GM12878 (cell line): ENCODE measurements around the gene NET1. TPM values are rescaled to one million over a fixed set of nuclear protein-coding genes. Genes with fewer than 3 reads are reported as not detected.

Source experiments
- ATAC-seq: fragments of 200-7000 bp; cut with Tn5 transposase; 3 replicates; pipeline ENCODE4 v1.9.1; 2020; ENCODE audit warnings: mild to moderate bottlenecking, moderate library complexity
- BruUV-seq: library from RNA; stranded (reverse); fragments of 400-500 nt; replicated peaks from 2 replicates; lab custom pipeline; 2021; lab: Mats Ljungman, UMichigan
- CTCF ChIA-PET: fragments of 300-600 bp; sonication (Branson Sonifier 250); formaldehyde crosslinking; extraction: SDS; loops from one replicate; lab custom pipeline; 2021; ENCODE audit warnings: inconsistent platforms; lab: Yijun Ruan, JAX
- POLR2A ChIA-PET: fragments of 350-600 bp; formaldehyde crosslinking; extraction: SDS; loops from one replicate; lab custom pipeline; 2021; ENCODE audit warnings: inconsistent platforms; lab: Charles Lee
- RAD21 ChIA-PET: fragments of 300-600 bp; sonication (Branson Sonifier 250); formaldehyde crosslinking; loops from one replicate; lab custom pipeline; 2023; ENCODE audit warnings: antibody characterized with exemption; ENCODE audit not compliant: unreplicated experiment; lab: Charles Lee
- SMC1A ChIA-PET: fragments of 300-600 bp; sonication (Branson Sonifier 250); formaldehyde crosslinking; loops from one replicate; lab custom pipeline; 2023; ENCODE audit not compliant: unreplicated experiment, uncharacterized antibody; lab: Charles Lee
- DNase-seq: peaks from one replicate; pipeline ENCODE4 v3.0.0-alpha.2; 2011; ENCODE audit warnings: low read depth, low spot score
- FAIRE-seq: peaks from 3 replicates; lab custom pipeline; 2011; peaks lifted over from hg19 to GRCh38; lab: Jason Lieb, UNC
- H2AFZ ChIP-seq: 2 replicates; pipeline ENCODE4 v1.6.0; 2011; ENCODE audit warnings: low read depth, low read length, control low read depth; ENCODE audit not compliant: control insufficient read depth
- H3K27ac ChIP-seq: 2 replicates; pipeline ENCODE4 v1.5.1; 2011; ENCODE audit warnings: control low read depth; ENCODE audit not compliant: control insufficient read depth, insufficient read depth
- H3K27me3 ChIP-seq, 2 experiments: replicated peaks in 1 of 2; 2 replicates each; pipeline versions ENCODE4 v1.6.0 to v1.6.1; 2011; ENCODE audit warnings: low read length in 1 of 2; ENCODE audit not compliant: control insufficient read depth in 2 of 2, insufficient read depth in 2 of 2
- H3K36me3 ChIP-seq, 2 experiments: 2 replicates each; pipeline ENCODE4 v1.5.1; 2011; ENCODE audit warnings: low read length in 1 of 2; ENCODE audit not compliant: control insufficient read depth in 2 of 2, insufficient read depth in 2 of 2
- H3K4me1 ChIP-seq: 2 replicates; pipeline ENCODE4 v1.6.1; 2011; ENCODE audit warnings: mild to moderate bottlenecking, low read length, moderate library complexity, mixed read lengths; ENCODE audit not compliant: control insufficient read depth, insufficient read depth
- H3K4me2 ChIP-seq: 2 replicates; pipeline ENCODE4 v1.6.0; 2011; ENCODE audit warnings: control low read depth; ENCODE audit not compliant: control insufficient read depth, insufficient read depth
- H3K4me3 ChIP-seq: fragments of 200-600 bp; sonication (generic); 2 replicates; pipeline ENCODE4 v1.5.1; 2016
- H3K79me2 ChIP-seq: 2 replicates; pipeline ENCODE4 v1.6.0; 2011; ENCODE audit warnings: low read length; ENCODE audit not compliant: control insufficient read depth, insufficient read depth
- H3K9ac ChIP-seq: 2 replicates; pipeline ENCODE4 v1.8.0; 2011; ENCODE audit warnings: low read length, control low read depth, mixed read lengths; ENCODE audit not compliant: control insufficient read depth, insufficient read depth
- H3K9me3 ChIP-seq: replicated peaks from 3 replicates; pipeline ENCODE4 v1.5.1; 2011; ENCODE audit warnings: mild to moderate bottlenecking, low read length; ENCODE audit not compliant: control insufficient read depth, insufficient read depth
- H4K20me1 ChIP-seq: 2 replicates; pipeline ENCODE4 v1.6.0; 2011; ENCODE audit not compliant: control insufficient read depth, insufficient read depth
- BCL3 ChIP-seq: IDR thresholded peaks from 2 replicates; pipeline ENCODE4 v1.6.1; 2011; ENCODE audit warnings: borderline replicate concordance, low read depth, mild to moderate bottlenecking, moderate library complexity, low read length; ENCODE audit not compliant: insufficient read depth, poor library complexity, severe bottlenecking
- EP300 ChIP-seq, 2 experiments: fragments of 150-350 bp in 1 of 2; IDR thresholded peaks; 2 replicates each; pipeline ENCODE4 v1.6.1; 2011 to 2012; ENCODE audit warnings: low read depth in 2 of 2, low read length in 2 of 2, borderline replicate concordance in 1 of 2, improper control_type of control experiment in 1 of 2, inconsistent platforms in 1 of 2; ENCODE audit not compliant: control insufficient read depth in 1 of 2
- ESRRA ChIP-seq: IDR thresholded peaks from 2 replicates; pipeline ENCODE4 v1.6.1; 2012; ENCODE audit warnings: mild to moderate bottlenecking, low read length, improper control_type of control experiment
- ETV6 ChIP-seq, 2 experiments: fragments of 450-650 bp in 1 of 2; IDR thresholded peaks in 1 of 2; conservative IDR thresholded peaks in 1 of 2; 2 replicates each; pipeline ENCODE4 v1.6.1; 2014; ENCODE audit warnings: antibody characterized with exemption in 1 of 2, borderline replicate concordance in 1 of 2, low read depth in 1 of 2, mild to moderate bottlenecking in 1 of 2, moderate library complexity in 1 of 2
- HCFC1 ChIP-seq: fragments of 150-350 bp; IDR thresholded peaks from 2 replicates; pipeline ENCODE4 v1.6.1; 2014; ENCODE audit warnings: low read length
- HDAC2 ChIP-seq: fragments of 200-600 bp; sonication (generic); IDR thresholded peaks from 2 replicates; pipeline ENCODE4 v1.6.1; 2017
- IKZF1 ChIP-seq: fragments of 450-650 bp; conservative IDR thresholded peaks from 2 replicates; pipeline ENCODE4 v1.6.1; 2017; ENCODE audit warnings: antibody characterized with exemption, mild to moderate bottlenecking
- MAX ChIP-seq: IDR thresholded peaks from 2 replicates; pipeline ENCODE4 v1.6.1; 2012; ENCODE audit warnings: low read depth, low read length, improper control_type of control experiment
- SREBF1 ChIP-seq: IDR thresholded peaks from 2 replicates; pipeline ENCODE4 v1.6.1; 2012; ENCODE audit warnings: mild to moderate bottlenecking, low read length
- WGBS: methylation state at CpG from one replicate; pipeline ENCODE4 v1.1.6; 2016; ENCODE audit warnings: low lambda C conversion rate; ENCODE audit not compliant: insufficient replicate concordance, insufficient coverage; ENCODE audit errors: missing lambda C conversion rate; 5-methylcytosine and 5-hydroxymethylcytosine counted together
- in situ Hi-C: fragments of 300-500 bp; cut with MboI; formaldehyde crosslinking; loops from 9 replicates; pipeline ENCODE4 v1.14.3; 2018; ENCODE audit warnings: mixed read lengths
- intact Hi-C: fragments of 100-400 bp; cut with micrococcal nuclease; formaldehyde crosslinking; loops from one replicate; pipeline ENCODE4 v1.14.2; 2022; ENCODE audit not compliant: unreplicated experiment
- polyA plus RNA-seq, 11 experiments: library from polyadenylated mRNA; depleted of rRNA in 4 of 11; unstranded in 6 of 11; stranded (reverse) in 5 of 11; fragments of >200 nt; fragmentation: Nextera tagmentation in 4 of 11; fragmentation: Illumina TruSeq in 1 of 11; extraction: Ambion mirVana in 4 of 11; extraction: Trizol in 1 of 11; gene quantifications; 1 replicate in 1 of 11; 2 replicates in 10 of 11; pipeline versions ENCODE4 v1.2.1 to v1.2.3, GENCODE V29; 2011 to 2016; ENCODE audit warnings: inconsistent platforms in 2 of 11, missing spikeins in 2 of 11, low read depth in 1 of 11
- total RNA-seq, 4 experiments: library from RNA; depleted of rRNA in 3 of 4; stranded (reverse); fragments of >200 nt in 3 of 4; fragmentation: Illumina TruSeq in 1 of 4; extraction: Trizol in 1 of 4; gene quantifications; 2 replicates each; pipeline versions ENCODE4 v1.2.1 to v1.2.3, GENCODE V29; 2013 to 2021

The NET1 gene
- total and polyA plus RNA-seq, 10 of the 15 experiments (the other 5 are each of a cell fraction or from before 2014, with no cell fraction given) = 6.5 to 22.7 (median 18.4) TPM

DNA sequence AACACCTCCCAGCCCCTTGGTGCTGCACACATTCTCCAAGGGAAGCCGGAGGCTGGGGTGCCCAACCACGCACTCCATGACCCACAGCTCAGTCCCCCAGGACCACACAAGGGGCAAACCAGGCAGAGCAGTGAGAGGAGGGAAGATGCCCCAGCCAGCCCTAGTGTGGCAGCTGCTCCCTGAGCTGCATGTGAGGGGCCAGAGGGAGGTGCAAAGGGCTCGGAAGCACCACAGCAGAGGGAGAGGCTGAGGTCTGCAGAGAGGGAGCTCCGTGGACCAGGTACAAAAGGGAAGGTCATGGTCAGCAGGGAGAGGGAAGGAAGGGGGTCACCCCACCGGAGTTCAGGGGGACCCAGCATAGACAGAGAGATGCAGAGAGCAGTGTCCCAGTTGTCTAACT is 88.6 kb downstream of the NET1 start:
- Histone ChIP-seq H3K36me3 (no peaks in the 10 kb centered on the region), H3K4me3 (no peak overlapping the region), H4K20me1 (no peaks in the 10 kb centered on the region), H3K9ac (no peak overlapping the region), H3K4me1 (no peaks in the 10 kb centered on the region), H2AFZ (no peak overlapping the region), H3K27me3 (peaks cover 0 to 2% of the 10 kb centered on the region in 2 experiments; a peak in 3 of 4 replicates), H3K79me2 (no peaks in the 10 kb centered on the region), H3K4me2 (no peak overlapping the region), H3K9me3 (no peaks in the 10 kb centered on the region), H3K27ac (no peak overlapping the region)
- RAD21 ChIA-PET = interaction anchor here (1.9 kb wide), 1 partner anchor 122 kb away, joined by 8 read pairs; no protein-coding TSS in a partner anchor
- CTCF ChIA-PET = interaction anchor here (1.2 to 1.7 kb wide), 3 partner anchors 18 to 128 kb away, joined by 4 read pairs; no protein-coding TSS in a partner anchor
- TF ChIP-seq HCFC1 (no peak), ESRRA (no peak), EP300 (IDR thresholded peaks at IDR 0.05; ENCODE audit: borderline replicate concordance in 1 of 2, control insufficient read depth in 1 of 2, low read depth in 2 of 2, low read length in 2 of 2) (no peak), MAX (no peak), ETV6 (conservative IDR thresholded peaks at IDR 0.05 in 1 of 2, IDR thresholded peaks at IDR 0.05 in 1 of 2; ENCODE audit: borderline replicate concordance in 1 of 2, low read depth in 1 of 2) (no peak), SREBF1 (no peak), BCL3 (no peak), HDAC2 (no peak), IKZF1 (no peak)
- in situ Hi-C loops = no loop called here
- WGBS = 1% methylated on average over 5 of the region's 5 CpGs
- SMC1A ChIA-PET = interaction anchor here (0.8 to 2.0 kb wide), 2 partner anchors 59 to 122 kb away, joined by 3 to 7 read pairs; no protein-coding TSS in a partner anchor
- BruUV-seq = no TSS peak
- FAIRE-seq (no peak), DNase-seq (no peak), ATAC-seq (no peak)
- POLR2A ChIA-PET = no interaction called here
- intact Hi-C loops = no loop called here
